Natural killer cell treated with Interleukin-12 subunit alpha and Interleukin-12 subunit beta and Interleukin-15 and Interleukin-18, amount 100 ng/mL, for 72 hours (primary cell): ENCODE measurements around the gene PDXK. TPM values are rescaled to one million over a fixed set of nuclear protein-coding genes. Genes with fewer than 3 reads are reported as not detected.
"Not testable (repeated sequence)": the region's sequence is repeated elsewhere in the genome, so short reads cannot be mapped to it uniquely, and the experiment has no call there.

ENCODE experiments used
- ATAC-seq, 2 donors: fragments of 150-1000 bp; cut with Tn5 transposase in 1 of 2; sonication (Bioruptor Pico), chemical (Tn5 transposase) in 1 of 2; 2 replicates each; pipeline ENCODE4 v1.10.0; 2021
- DNase-seq: peaks from one replicate; pipeline ENCODE4 v3.0.0; 2022; ENCODE audit warnings: low spot score
- H3K27ac Mint-ChIP-seq, 2 donors: 1 replicate in 1 of 2; 2 replicates in 1 of 2; pipeline ENCODE4 v1.8.0; 2022; ENCODE audit warnings: mixed read lengths in 2 of 2, mild to moderate bottlenecking in 1 of 2, moderate library complexity in 1 of 2
- H3K27me3 Mint-ChIP-seq, 2 donors: 1 replicate in 1 of 2; 2 replicates in 1 of 2; pipeline ENCODE4 v1.8.0; 2022; ENCODE audit warnings: mixed read lengths in 2 of 2
- H3K36me3 Mint-ChIP-seq: one replicate; pipeline ENCODE4 v1.8.0; 2022; ENCODE audit warnings: mixed read lengths
- H3K4me1 Mint-ChIP-seq, 2 donors: 1 replicate in 1 of 2; 2 replicates in 1 of 2; pipeline ENCODE4 v1.8.0; 2022; ENCODE audit warnings: low read depth in 2 of 2, mixed read lengths in 2 of 2, mild to moderate bottlenecking in 1 of 2
- H3K4me3 Mint-ChIP-seq: one replicate; pipeline ENCODE4 v1.8.0; 2022; ENCODE audit warnings: mixed read lengths
- H3K9me3 Mint-ChIP-seq: 2 replicates; pipeline ENCODE4 v1.8.0; 2022; ENCODE audit warnings: mixed read lengths
- total RNA-seq, 2 donors: library from RNA; stranded (reverse); gene quantifications; one replicate each; pipeline ENCODE4 v1.2.3, GENCODE V29; 2022

PDXK gene
- total RNA-seq, 2 donors from 2014 or later = 98.1 to 136 TPM

DNA sequence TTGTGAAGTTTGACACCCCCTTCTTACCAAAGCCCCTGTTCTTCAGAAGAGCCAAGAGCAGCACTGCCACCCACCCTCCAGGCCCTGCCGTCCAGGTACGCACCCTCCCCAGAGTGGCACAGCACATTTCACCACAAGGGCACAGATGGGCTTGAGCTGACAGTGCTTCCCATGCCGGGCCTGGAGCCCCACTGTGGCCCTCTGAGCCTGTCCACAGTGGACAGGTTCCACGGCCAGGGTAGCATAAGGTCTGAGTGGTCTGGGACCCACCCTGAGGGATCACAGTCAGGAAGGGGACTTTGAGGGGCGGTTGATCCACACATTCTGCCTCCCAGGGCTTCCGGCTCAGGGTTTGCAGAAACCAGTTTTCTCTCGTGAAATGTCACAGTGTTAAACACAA, 28.6 kb upstream of the PDXK start:
- H3K4me3 Mint-ChIP-seq = no peak overlapping the region
- H3K9me3 Mint-ChIP-seq = no peaks in the 10 kb centered on the region
- DNase-seq (no peak), ATAC-seq (no peak)
- no peaks in the 10 kb centered on the region for H3K4me1 Mint-ChIP-seq
- no peak overlapping the region for H3K27ac Mint-ChIP-seq
- H3K27me3 Mint-ChIP-seq = no peaks in the 10 kb centered on the region
- peaks cover 22% of the 10 kb centered on the region for H3K36me3 Mint-ChIP-seq

DNA sequence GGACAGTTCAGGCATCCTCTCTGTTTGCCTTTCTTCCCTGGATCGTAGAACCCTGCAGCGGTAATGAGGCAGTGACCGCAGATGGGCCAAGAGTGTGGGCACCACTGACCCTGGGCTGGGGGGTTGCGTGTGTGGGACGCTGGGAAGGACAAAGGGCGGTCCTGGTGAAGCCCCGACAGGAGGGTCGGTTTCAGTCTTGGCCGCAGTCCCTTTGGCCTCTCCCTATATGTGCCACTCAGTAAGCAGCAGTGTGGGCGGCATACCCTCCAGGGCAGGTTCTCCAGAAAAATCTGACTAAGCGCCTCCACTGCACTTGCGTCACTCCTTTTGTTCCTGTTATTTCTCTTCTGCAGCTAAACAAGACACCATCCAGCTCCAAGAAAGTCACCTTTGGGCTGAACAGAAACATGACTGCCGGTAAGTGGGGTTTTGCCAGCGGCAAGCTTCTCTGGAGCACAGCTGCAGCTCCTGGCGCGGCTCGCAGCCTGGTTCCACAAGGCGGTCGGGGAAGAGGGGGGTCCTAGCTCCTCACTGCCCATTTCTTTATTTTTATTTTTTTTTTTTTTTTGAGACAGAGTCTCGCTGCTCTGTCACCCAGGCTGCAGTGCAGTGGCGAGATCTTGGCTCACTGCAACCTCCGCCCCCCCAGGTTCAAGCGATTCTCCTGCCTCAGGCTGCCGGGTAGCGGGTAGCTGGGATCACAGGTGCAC, 27.7 kb upstream of the PDXK start:
- no peak overlapping the region for H3K27ac Mint-ChIP-seq
- H3K9me3 Mint-ChIP-seq = no peaks in the 10 kb centered on the region
- ATAC-seq = no peak
- no peak for DNase-seq
- H3K27me3 Mint-ChIP-seq = no peaks in the 10 kb centered on the region
- H3K4me3 Mint-ChIP-seq = no peak overlapping the region
- H3K36me3 Mint-ChIP-seq = peaks cover 23% of the 10 kb centered on the region
- no peaks in the 10 kb centered on the region for H3K4me1 Mint-ChIP-seq

DNA sequence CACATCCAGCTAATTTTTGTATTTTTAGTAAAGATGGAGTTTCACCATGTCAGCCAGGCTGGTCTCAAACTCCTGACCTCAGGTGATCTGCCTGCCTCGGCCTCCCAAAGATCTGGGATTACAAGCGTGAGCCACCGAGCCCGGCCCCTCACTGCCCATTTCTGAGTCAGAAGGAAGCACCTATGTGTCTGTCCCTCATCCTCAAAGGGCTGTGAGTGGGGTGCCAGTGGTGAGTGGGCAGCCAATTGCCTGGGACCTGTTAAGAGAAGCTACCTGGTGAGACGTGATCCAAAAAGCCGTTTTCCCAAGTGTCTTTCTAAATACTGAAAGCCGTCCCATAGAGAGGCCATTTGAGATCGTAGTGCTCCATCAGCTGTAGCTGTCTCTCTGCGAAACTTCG, 27.1 kb upstream of the PDXK start:
- no peaks in the 10 kb centered on the region for H3K27me3 Mint-ChIP-seq
- no peak overlapping the region for H3K4me3 Mint-ChIP-seq
- DNase-seq (no peak), ATAC-seq (no peak)
- peaks cover 18% of the 10 kb centered on the region for H3K36me3 Mint-ChIP-seq
- H3K27ac Mint-ChIP-seq = no peak overlapping the region
- no peaks in the 10 kb centered on the region for H3K4me1 Mint-ChIP-seq
- no peaks in the 10 kb centered on the region for H3K9me3 Mint-ChIP-seq

DNA sequence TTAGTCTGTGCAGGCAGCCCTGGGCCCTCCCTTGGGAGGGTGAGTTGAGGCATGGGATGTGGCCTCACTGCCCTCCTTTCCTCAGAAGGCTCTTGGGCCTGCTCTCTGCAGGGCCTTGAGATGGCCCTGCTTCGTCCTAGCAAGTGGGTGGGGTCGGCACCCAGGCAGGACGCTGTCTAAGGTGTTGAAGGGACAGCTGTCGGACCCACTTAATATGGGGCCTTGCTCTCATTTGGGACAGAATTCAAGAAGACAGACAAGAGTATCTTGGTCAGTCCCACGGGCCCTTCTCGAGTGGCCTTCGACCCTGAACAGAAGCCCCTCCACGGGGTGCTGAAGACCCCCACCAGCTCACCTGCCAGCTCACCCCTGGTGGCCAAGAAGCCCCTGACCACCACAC, 26.0 kb upstream of the PDXK start:
- Mint-ChIP-seq H3K36me3 (peaks cover 11% of the 10 kb centered on the region), H3K4me3 (no peak overlapping the region), H3K4me1 (no peaks in the 10 kb centered on the region), H3K27me3 (no peaks in the 10 kb centered on the region), H3K27ac (no peak overlapping the region), H3K9me3 (no peaks in the 10 kb centered on the region)
- DNase-seq (no peak), ATAC-seq (no peak)

DNA sequence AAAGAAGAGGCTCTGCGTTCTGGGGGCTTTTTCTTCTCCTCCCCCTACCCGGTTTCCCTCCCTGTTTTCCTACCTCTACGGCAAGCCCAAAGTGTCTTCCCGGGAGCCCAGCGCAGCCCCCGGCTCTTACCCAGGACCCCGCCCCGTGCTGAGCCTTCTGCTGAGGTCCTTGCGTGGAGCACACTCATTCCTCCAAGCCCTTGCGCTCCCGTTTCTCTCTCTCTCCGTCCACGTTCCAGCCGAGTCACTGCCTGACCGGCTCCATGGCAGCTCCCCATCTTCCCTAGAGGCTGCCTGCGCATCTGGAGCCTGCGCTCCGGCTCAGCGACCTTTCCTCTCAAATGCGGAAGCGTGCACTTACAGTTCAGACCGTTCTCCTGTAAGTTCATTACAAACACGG, 24.9 kb upstream of the PDXK start:
- H3K27ac Mint-ChIP-seq = no peak overlapping the region
- DNase-seq (no peak), ATAC-seq (no peak)
- no peak overlapping the region for H3K4me3 Mint-ChIP-seq
- no peaks in the 10 kb centered on the region for H3K27me3 Mint-ChIP-seq
- peaks cover 11% of the 10 kb centered on the region for H3K36me3 Mint-ChIP-seq
- H3K9me3 Mint-ChIP-seq = no peaks in the 10 kb centered on the region
- no peaks in the 10 kb centered on the region for H3K4me1 Mint-ChIP-seq

DNA sequence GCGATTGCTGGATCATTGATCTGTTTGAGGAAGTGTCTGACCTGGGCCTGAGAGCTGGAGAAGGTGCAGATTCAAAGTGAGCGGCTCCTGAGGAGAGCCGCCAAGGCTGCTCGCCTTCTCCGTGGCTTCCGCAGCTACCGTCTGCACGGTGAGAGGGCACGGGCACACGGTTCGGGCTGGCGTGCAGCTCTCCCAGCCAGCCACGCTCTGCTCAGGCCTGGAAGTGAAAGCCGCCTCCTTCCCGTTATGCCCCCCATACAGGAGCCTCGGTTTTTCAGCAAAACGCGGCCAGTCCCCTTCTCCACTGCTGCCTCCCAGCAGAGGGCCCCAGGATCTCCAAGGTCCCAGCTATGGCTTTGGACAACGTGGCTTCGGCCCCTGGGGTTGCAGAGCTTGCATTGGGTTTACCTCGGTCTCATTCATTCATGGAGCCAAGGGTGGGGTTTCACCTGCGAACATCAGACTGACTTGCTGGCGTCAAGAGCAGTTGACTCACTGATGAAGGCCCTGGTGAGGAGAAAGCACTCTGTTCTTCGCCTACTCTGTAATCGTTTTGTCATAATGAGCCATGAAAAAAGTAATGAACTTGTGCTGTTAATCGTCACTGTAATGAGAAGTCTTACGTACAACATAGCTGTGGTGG, 24.4 kb upstream of the PDXK start:
- H3K9me3 Mint-ChIP-seq = no peaks in the 10 kb centered on the region
- no peaks in the 10 kb centered on the region for H3K27me3 Mint-ChIP-seq
- ATAC-seq = no peak
- no peak for DNase-seq
- H3K4me3 Mint-ChIP-seq = no peak overlapping the region
- no peak overlapping the region for H3K27ac Mint-ChIP-seq
- H3K4me1 Mint-ChIP-seq = no peaks in the 10 kb centered on the region
- peaks cover 11% of the 10 kb centered on the region for H3K36me3 Mint-ChIP-seq

DNA sequence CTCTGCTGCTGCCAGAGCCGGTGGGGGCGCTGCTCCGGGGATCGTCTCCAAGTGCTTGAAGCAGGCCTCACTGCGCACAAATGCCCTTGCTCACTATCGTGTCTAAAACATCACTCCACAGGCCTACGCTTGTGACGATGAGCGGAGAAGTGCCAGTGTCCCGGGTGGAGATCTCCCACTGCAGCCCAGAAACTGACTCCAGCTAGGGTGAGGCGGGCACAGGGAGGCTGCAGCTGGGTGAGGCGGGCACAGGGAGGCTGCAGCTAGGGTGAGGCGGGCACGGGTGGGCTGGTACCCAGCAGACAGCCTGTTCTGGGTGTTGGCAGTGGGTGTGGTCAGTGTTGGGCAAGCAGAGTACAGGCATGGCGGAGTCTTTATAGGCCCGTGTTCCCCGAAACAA, 22.7 kb upstream of the PDXK start:
- Mint-ChIP-seq H3K9me3 (no peaks in the 10 kb centered on the region), H3K27me3 (no peaks in the 10 kb centered on the region), H3K4me1 (peaks cover 0 to 3% of the 10 kb centered on the region in 2 donors), H3K4me3 (no peak overlapping the region), H3K27ac (no peak overlapping the region), H3K36me3 (peaks cover 6% of the 10 kb centered on the region)
- ATAC-seq = no peak
- no peak for DNase-seq

DNA sequence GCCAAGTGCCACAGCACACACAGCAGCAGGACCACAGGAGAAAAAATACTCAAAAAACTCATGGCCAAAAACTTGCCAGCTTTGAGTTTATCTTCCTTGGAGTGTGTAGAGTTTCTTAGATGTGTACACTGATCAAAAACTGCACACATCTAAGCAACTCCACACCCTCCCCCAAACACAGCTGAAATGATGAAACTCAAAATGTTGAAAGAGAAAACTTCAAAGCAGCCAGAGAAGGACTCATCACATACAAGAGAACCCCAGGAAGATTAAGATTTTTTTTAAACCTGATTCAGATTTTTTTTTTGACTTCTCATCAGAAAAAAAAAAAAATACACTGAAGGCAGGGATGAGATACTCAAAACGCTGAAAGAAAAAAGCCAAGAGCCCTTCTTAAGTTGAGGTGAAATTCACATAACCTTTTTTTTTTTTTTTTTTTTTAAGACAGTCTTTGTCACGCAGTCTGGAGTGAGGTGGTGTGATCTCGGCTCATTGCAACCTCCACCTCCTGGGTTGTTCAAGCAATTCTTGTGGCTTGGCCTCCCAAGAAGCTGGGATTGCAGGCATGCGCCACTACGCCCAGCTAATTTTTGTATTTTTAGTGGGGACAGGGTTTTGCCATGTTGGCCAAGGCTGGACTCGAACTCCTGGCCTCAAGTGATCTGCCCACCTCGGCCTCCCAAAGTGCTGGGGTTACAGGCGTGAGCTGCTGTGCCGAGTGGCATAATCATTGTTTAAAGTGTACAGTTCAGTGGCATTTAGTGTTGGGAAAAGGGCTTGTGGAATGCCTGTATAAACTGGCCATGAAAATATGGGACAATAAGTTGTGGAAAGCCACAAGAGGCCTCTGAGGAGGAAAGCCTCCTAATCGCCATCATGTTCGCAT, 20.9 kb upstream of the PDXK start:
- H3K9me3 Mint-ChIP-seq = no peaks in the 10 kb centered on the region
- H3K36me3 Mint-ChIP-seq = peaks cover 6% of the 10 kb centered on the region
- H3K4me1 Mint-ChIP-seq = peaks cover 4 to 9% of the 10 kb centered on the region in 2 donors
- H3K27ac Mint-ChIP-seq = no peak overlapping the region
- no peak for DNase-seq
- H3K4me3 Mint-ChIP-seq = no peak overlapping the region
- ATAC-seq = no peak
- H3K27me3 Mint-ChIP-seq = no peaks in the 10 kb centered on the region

DNA sequence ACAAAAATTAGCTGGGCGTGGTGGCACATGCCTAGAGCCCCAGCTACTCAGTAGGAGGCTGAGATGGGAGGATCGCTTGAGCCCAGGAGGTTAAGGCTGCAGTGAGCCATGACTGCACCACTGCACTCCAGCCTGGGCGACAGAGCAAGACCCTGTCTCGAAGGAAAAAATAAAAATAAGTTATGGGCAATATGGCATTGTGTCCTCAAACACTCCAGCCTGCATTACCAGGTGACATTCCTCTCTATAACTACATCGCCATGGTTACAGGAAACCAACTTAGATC, 19.5 kb upstream of the PDXK start:
- H3K4me3 Mint-ChIP-seq, H3K36me3 Mint-ChIP-seq, ATAC-seq, H3K9me3 Mint-ChIP-seq, H3K27me3 Mint-ChIP-seq, H3K27ac Mint-ChIP-seq, DNase-seq: not testable (repeated sequence)
- peaks cover 9 to 10% of the 10 kb centered on the region in 2 donors for H3K4me1 Mint-ChIP-seq

DNA sequence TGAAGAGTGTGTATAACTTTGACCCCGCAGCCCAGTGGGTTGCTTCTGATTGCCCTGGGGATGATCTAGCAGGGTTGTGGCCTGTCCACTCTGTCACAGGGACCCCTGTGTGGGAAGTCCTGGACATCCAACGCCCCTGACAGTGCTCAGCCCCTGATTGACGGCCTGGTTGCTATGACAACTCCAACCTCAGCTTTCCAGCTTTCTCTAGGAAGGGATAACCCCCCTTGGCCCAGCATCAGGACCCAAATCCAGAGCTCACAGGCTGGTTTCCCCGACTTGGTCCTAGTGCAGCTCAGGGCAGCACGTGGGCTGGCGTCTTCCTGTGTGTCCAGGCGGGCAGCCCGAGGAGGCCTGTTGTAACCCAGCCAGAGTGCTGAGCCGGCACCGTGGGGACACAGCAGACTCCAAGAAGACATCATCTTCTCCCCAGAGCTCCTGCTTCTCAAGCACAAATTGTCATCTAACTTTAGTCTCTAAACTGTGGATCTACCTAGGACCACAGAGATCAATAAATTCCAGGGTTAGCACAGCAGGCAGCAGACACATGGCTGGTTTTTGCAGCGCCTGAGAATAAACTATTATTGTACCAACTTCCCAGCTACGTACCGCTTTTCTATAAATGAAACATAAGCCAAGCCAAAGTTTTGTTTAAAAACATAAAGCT, 18.9 kb upstream of the PDXK start:
- Mint-ChIP-seq H3K27me3 (no peaks in the 10 kb centered on the region), H3K4me3 (no peak overlapping the region), H3K27ac (no peak overlapping the region), H3K4me1 (peaks cover 9 to 10% of the 10 kb centered on the region in 2 donors), H3K9me3 (no peaks in the 10 kb centered on the region), H3K36me3 (peaks cover 6% of the 10 kb centered on the region)
- no peak for DNase-seq
- no peak for ATAC-seq

DNA sequence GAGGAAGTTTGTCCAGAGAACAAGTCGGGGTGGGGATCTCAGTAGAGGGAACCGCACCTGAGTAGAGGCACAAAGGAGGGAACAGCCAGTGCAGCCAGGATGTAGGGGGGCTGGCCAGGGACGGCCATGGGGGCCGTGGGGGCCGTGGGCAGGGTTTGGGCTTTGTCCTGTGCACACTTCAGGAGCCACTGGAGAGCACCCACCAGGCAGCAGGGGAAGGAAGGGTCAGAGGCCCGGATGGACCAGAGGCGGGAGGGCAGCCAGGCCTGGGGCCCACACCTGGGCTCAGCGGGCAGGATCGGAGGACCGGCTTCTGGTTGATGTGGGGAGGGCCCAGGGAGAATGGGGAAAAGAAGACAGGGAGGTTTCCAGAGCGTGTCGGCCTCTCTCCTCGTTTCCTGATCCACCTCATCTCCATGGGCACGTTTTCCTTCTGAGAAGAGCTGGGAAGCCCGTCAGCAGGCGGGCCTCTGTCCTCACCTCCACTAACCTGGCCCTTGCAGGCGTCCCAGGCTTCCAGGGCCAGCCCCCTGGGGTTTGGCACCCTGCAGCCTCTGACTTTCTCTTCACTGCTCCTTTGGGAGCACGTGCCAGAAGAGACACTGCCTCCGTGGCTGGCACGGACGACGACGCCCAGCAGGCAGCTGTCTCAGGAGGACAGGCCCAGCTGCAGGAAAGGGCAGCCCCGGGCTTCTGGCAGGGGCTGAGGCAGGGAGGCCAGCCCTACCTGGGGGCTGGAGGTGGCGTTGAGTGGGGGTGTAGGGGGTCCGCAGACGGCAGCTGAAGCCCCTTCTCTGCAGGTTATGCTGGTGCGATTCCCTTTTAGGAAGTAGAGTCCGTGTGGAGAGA, 16.8 kb upstream of the PDXK start:
- no peaks in the 10 kb centered on the region for H3K9me3 Mint-ChIP-seq
- DNase-seq = no peak
- H3K4me1 Mint-ChIP-seq = peaks cover 9 to 10% of the 10 kb centered on the region in 2 donors
- H3K4me3 Mint-ChIP-seq = no peak overlapping the region
- no peaks in the 10 kb centered on the region for H3K36me3 Mint-ChIP-seq
- no peak for ATAC-seq
- H3K27me3 Mint-ChIP-seq = no peaks in the 10 kb centered on the region
- H3K27ac Mint-ChIP-seq = no peak overlapping the region

DNA sequence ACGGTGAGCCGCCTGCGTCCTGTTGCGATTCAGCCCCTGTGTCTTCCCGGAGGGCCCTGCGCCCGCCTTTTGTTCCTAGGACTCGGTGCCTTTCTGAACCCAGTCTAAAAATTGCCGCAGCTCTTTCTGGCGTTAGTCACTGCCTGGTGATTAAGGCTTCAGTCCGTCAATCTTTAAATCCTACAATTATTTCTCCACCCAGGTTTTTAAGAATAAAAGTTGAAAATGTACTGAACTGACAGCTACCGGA, 16.2 kb upstream of the PDXK start:
- DNase-seq (no peak), ATAC-seq (no peak)
- Mint-ChIP-seq H3K4me1 (peaks cover 9 to 10% of the 10 kb centered on the region in 2 donors), H3K9me3 (no peaks in the 10 kb centered on the region), H3K27ac (no peak overlapping the region), H3K27me3 (no peaks in the 10 kb centered on the region), H3K36me3 (no peaks in the 10 kb centered on the region), H3K4me3 (peak overlapping the region; percentile 36)

DNA sequence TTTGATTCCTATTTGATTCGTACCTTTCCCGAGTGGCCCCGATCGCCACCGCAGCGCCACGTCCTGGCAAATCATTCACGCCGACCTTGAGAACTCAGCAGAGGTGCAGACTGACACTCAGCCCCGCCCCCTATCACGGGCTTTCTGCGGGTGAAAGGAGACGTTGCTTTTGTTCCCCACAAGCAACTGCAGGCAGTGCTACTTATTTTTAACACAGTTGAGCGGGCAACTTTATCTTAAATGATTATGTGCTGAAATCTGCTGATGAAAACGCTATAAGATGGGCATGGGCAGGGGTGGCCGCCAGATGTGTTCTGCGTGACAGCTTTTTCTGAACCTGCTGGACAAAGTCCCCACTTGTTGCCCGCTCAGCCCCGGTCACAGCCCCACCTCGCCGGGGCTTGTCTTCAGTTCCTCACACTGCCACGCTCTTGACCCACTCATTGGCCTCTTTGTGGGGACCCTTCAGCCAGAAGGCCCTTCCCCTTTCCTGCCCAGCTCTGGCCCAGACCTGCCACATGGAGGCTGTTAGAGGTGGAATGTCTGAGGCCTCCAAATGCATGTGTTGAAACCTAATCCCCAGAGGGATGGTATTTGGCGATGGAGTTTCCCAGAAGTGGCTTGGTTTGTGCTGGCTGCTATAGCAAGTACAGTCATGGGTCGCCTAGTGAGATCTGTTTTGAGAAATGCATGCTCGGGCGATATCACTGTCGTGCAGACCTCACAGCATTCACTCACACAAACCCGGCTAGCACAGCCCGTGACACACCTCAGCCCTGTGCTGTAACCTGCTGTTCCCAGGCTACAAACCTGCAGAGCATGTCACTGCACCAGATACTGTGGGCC, 15.7 kb upstream of the PDXK start:
- H3K27ac Mint-ChIP-seq = no peak overlapping the region
- peaks cover 9 to 10% of the 10 kb centered on the region in 2 donors for H3K4me1 Mint-ChIP-seq
- peak in 1 of 2 donors; percentile 39 for ATAC-seq
- no peaks in the 10 kb centered on the region for H3K36me3 Mint-ChIP-seq
- peak overlapping the region; percentile 36 for H3K4me3 Mint-ChIP-seq
- no peaks in the 10 kb centered on the region for H3K27me3 Mint-ChIP-seq
- no peaks in the 10 kb centered on the region for H3K9me3 Mint-ChIP-seq
- no peak for DNase-seq
